Trophoblast cell (in vitro differentiated cells and primary cell): Measurements from ENCODE around the gene P2RY12.

ENCODE experiments used
- DNase-seq, 2 donors: peaks; one replicate each; pipeline ENCODE4 v3.0.0-alpha.2; 2016
- H2AFZ ChIP-seq: 2 replicates; pipeline ENCODE4 v1.6.1; 2013; ENCODE audit warnings: low read length, moderate library complexity, mild to moderate bottlenecking; ENCODE audit not compliant: insufficient read depth, poor library complexity
- H2AK5ac ChIP-seq: 2 replicates; pipeline ENCODE4 v1.6.1; 2013; ENCODE audit warnings: mild to moderate bottlenecking, low read length
- H2BK120ac ChIP-seq: 2 replicates; pipeline ENCODE4 v1.6.1; 2013; ENCODE audit warnings: low read length, mild to moderate bottlenecking, moderate library complexity; ENCODE audit not compliant: insufficient read depth, poor library complexity
- H2BK12ac ChIP-seq: 2 replicates; pipeline ENCODE4 v1.6.1; 2013; ENCODE audit warnings: mild to moderate bottlenecking, low read length, moderate library complexity
- H2BK5ac ChIP-seq: 2 replicates; pipeline ENCODE4 v1.6.1; 2013; ENCODE audit warnings: low read length, low read depth, moderate library complexity, mild to moderate bottlenecking; ENCODE audit not compliant: poor library complexity
- H3K14ac ChIP-seq: 2 replicates; pipeline ENCODE4 v1.6.1; 2013; ENCODE audit warnings: mild to moderate bottlenecking, low read length
- H3K18ac ChIP-seq: 2 replicates; pipeline ENCODE4 v1.6.1; 2013; ENCODE audit warnings: mild to moderate bottlenecking, low read length
- H3K23ac ChIP-seq: 2 replicates; pipeline ENCODE4 v1.6.1; 2013; ENCODE audit warnings: low read length
- H3K27ac ChIP-seq: 2 replicates; pipeline ENCODE4 v1.5.1; 2013; ENCODE audit warnings: low read depth, mild to moderate bottlenecking, inconsistent platforms, low read length, moderate library complexity
- H3K27me3 ChIP-seq: 2 replicates; pipeline ENCODE4 v1.6.1; 2013; ENCODE audit warnings: inconsistent platforms, mild to moderate bottlenecking, low read length, moderate library complexity; ENCODE audit not compliant: insufficient read depth
- H3K36me3 ChIP-seq, 2 experiments: 1 replicate in 1 of 2; 2 replicates in 1 of 2; pipeline ENCODE4 v1.6.1; 2013; ENCODE audit warnings: low read length in 2 of 2, mild to moderate bottlenecking in 2 of 2, moderate library complexity in 1 of 2; ENCODE audit not compliant: insufficient read depth in 2 of 2, control insufficient read depth in 1 of 2
- H3K4ac ChIP-seq: 2 replicates; pipeline ENCODE4 v1.6.1; 2013; ENCODE audit warnings: low read depth, mild to moderate bottlenecking, low read length, moderate library complexity
- H3K4me1 ChIP-seq, 2 experiments: 1 replicate in 1 of 2; 2 replicates in 1 of 2; pipeline ENCODE4 v1.6.1; 2013; ENCODE audit warnings: low read length in 2 of 2, mild to moderate bottlenecking in 2 of 2, moderate library complexity in 1 of 2; ENCODE audit not compliant: insufficient read depth in 2 of 2, control insufficient read depth in 1 of 2
- H3K4me2 ChIP-seq: 2 replicates; pipeline ENCODE4 v1.6.1; 2013; ENCODE audit warnings: inconsistent platforms, mild to moderate bottlenecking, low read length, moderate library complexity
- H3K4me3 ChIP-seq: 2 replicates; pipeline ENCODE4 v1.5.1; 2013; ENCODE audit warnings: mild to moderate bottlenecking, low read depth, low read length, inconsistent platforms
- H3K79me1 ChIP-seq: one replicate; pipeline ENCODE4 v1.6.1; 2013; ENCODE audit warnings: low read length
- H3K79me2 ChIP-seq: 2 replicates; pipeline ENCODE4 v1.6.1; 2013; ENCODE audit warnings: low read length, mild to moderate bottlenecking; ENCODE audit not compliant: control insufficient read depth, insufficient read depth, poor library complexity
- H3K9ac ChIP-seq: 2 replicates; pipeline ENCODE4 v1.6.1; 2013; ENCODE audit warnings: mild to moderate bottlenecking, low read length
- H3K9me3 ChIP-seq: 2 replicates; pipeline ENCODE4 v1.6.1; 2013; ENCODE audit warnings: low read depth, mild to moderate bottlenecking, control low read depth, inconsistent platforms, low read length; ENCODE audit not compliant: insufficient read depth
- H4K12ac ChIP-seq: 2 replicates; pipeline ENCODE4 v1.6.1; 2013; ENCODE audit warnings: low read depth, mild to moderate bottlenecking, low read length, moderate library complexity
- H4K8ac ChIP-seq: 2 replicates; pipeline ENCODE4 v1.6.1; 2013; ENCODE audit warnings: low read depth, mild to moderate bottlenecking, low read length, moderate library complexity
- H4K91ac ChIP-seq: one replicate; pipeline ENCODE4 v1.6.1; 2013; ENCODE audit warnings: low read depth, mild to moderate bottlenecking, low read length, moderate library complexity
- WGBS: extraction: QIAGEN DNeasy Blood & Tissue Kit; methylation state at CpG from one replicate; pipeline ENCODE4 v1.1.7; 2013; ENCODE audit warnings: missing lambda C conversion rate; ENCODE audit not compliant: insufficient read length, insufficient coverage; ENCODE audit errors: extremely low coverage; 5-methylcytosine and 5-hydroxymethylcytosine counted together

P2RY12 gene

GRCh38 chr3:151377768-151378385, 6.7 kb downstream of the P2RY12 start:
- H2AFZ ChIP-seq = no peak overlapping the region
- H3K9me3 ChIP-seq = no peaks in the 10 kb centered on the region
- H3K18ac ChIP-seq = no peak overlapping the region
- no peaks in the 10 kb centered on the region for H3K27me3 ChIP-seq
- no peak overlapping the region for H2AK5ac ChIP-seq
- no peaks in the 10 kb centered on the region for H3K4me1 ChIP-seq
- no peak overlapping the region for H4K8ac ChIP-seq
- no peak overlapping the region for H3K23ac ChIP-seq
- no CpG with 5 or more reads among the region's 8 CpGs for WGBS
- no peak overlapping the region for H3K14ac ChIP-seq
- H3K79me1 ChIP-seq = no peaks in the 10 kb centered on the region
- H4K91ac ChIP-seq = no peak overlapping the region
- no peak for DNase-seq
- no peak overlapping the region for H2BK12ac ChIP-seq
- H3K36me3 ChIP-seq = peaks cover 3 to 14% of the 10 kb centered on the region in 2 experiments
- H2BK120ac ChIP-seq = no peak overlapping the region
- no peak overlapping the region for H2BK5ac ChIP-seq
- H4K12ac ChIP-seq = no peak overlapping the region
- H3K4me2 ChIP-seq = no peak overlapping the region
- H3K9ac ChIP-seq = no peak overlapping the region
- H3K4ac ChIP-seq = no peak overlapping the region
- H3K79me2 ChIP-seq = no peaks in the 10 kb centered on the region
- no peak overlapping the region for H3K27ac ChIP-seq
- no peak overlapping the region for H3K4me3 ChIP-seq

GRCh38 chr3:151372063-151372820, 12.3 kb downstream of the P2RY12 start:
- no peak overlapping the region for H2BK12ac ChIP-seq
- H3K27ac ChIP-seq = no peak overlapping the region
- no peak overlapping the region for H2AFZ ChIP-seq
- no peak for DNase-seq
- no peak overlapping the region for H3K18ac ChIP-seq
- no peak overlapping the region for H2BK120ac ChIP-seq
- H3K4ac ChIP-seq = no peak overlapping the region
- H2BK5ac ChIP-seq = no peak overlapping the region
- H4K12ac ChIP-seq = no peak overlapping the region
- H3K4me2 ChIP-seq = no peak overlapping the region
- peaks cover 3% of the 10 kb centered on the region in 2 experiments for H3K36me3 ChIP-seq
- H3K9ac ChIP-seq = no peak overlapping the region
- no CpG with 5 or more reads among the region's 4 CpGs for WGBS
- H4K91ac ChIP-seq = no peak overlapping the region
- H3K4me1 ChIP-seq = no peaks in the 10 kb centered on the region
- H3K79me1 ChIP-seq = no peaks in the 10 kb centered on the region
- no peak overlapping the region for H3K23ac ChIP-seq
- H3K79me2 ChIP-seq = no peaks in the 10 kb centered on the region
- no peaks in the 10 kb centered on the region for H3K9me3 ChIP-seq
- H2AK5ac ChIP-seq = no peak overlapping the region
- no peak overlapping the region for H3K14ac ChIP-seq
- H4K8ac ChIP-seq = no peak overlapping the region
- no peak overlapping the region for H3K4me3 ChIP-seq
- H3K27me3 ChIP-seq = no peaks in the 10 kb centered on the region

GRCh38 chr3:151371526-151371925, 13.0 kb downstream of the P2RY12 start:
- no peaks in the 10 kb centered on the region for H3K4me1 ChIP-seq
- no peak for DNase-seq
- H4K91ac ChIP-seq = no peak overlapping the region
- no peak overlapping the region for H3K18ac ChIP-seq
- no peak overlapping the region for H3K9ac ChIP-seq
- H4K12ac ChIP-seq = no peak overlapping the region
- no peak overlapping the region for H3K14ac ChIP-seq
- H3K27me3 ChIP-seq = no peaks in the 10 kb centered on the region
- H2AFZ ChIP-seq = no peak overlapping the region
- H3K79me2 ChIP-seq = no peaks in the 10 kb centered on the region
- no peak overlapping the region for H4K8ac ChIP-seq
- H3K9me3 ChIP-seq = no peaks in the 10 kb centered on the region
- H3K23ac ChIP-seq = no peak overlapping the region
- H3K36me3 ChIP-seq = peaks cover 3% of the 10 kb centered on the region in 2 experiments
- no peak overlapping the region for H3K4ac ChIP-seq
- no peak overlapping the region for H3K27ac ChIP-seq
- H2BK5ac ChIP-seq = no peak overlapping the region
- no peak overlapping the region for H2BK12ac ChIP-seq
- no peaks in the 10 kb centered on the region for H3K79me1 ChIP-seq
- no peak overlapping the region for H3K4me2 ChIP-seq
- no peak overlapping the region for H2AK5ac ChIP-seq
- H3K4me3 ChIP-seq = no peak overlapping the region
- H2BK120ac ChIP-seq = no peak overlapping the region

DNA sequence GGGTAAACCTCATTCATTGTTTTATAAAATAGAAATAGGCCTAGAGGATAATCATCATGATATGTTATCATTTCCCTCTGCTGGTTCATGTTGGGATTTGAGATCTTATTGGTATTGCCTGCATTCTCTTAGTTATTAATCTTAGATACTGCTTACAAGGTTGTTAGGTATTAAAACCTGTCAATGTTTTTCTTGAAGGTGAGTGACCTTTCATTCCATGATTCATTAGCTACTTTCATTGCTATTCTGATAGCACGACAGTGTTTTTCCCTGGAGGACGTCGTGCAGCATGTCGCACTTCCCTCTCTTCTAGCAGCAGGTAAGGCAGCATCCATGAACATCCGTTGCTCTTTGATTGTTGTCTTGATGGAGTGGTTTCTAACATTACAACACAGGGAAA, 17.1 kb downstream of the P2RY12 start:
- Histone ChIP-seq H3K14ac (no peak overlapping the region), H2AK5ac (no peak overlapping the region), H3K4me2 (no peak overlapping the region), H3K18ac (no peak overlapping the region), H3K79me2 (no peaks in the 10 kb centered on the region), H3K9ac (no peak overlapping the region), H3K36me3 (peaks cover 5 to 7% of the 10 kb centered on the region in 2 experiments), H2BK120ac (no peak overlapping the region), H3K27ac (no peak overlapping the region), H3K23ac (no peak overlapping the region), H3K4me1 (no peaks in the 10 kb centered on the region), H4K8ac (no peak overlapping the region), H2BK12ac (no peak overlapping the region), H3K9me3 (no peaks in the 10 kb centered on the region), H4K91ac (no peak overlapping the region), H2AFZ (no peak overlapping the region), H3K27me3 (no peaks in the 10 kb centered on the region), H3K4ac (no peak overlapping the region), H4K12ac (no peak overlapping the region), H3K4me3 (no peak overlapping the region), H2BK5ac (no peak overlapping the region), H3K79me1 (no peaks in the 10 kb centered on the region)
- no peak for DNase-seq
- WGBS = no CpG with 5 or more reads among the region's 5 CpGs
